HEK293T (cell line): ENCODE data around the gene P3H3.
"Not testable (repeated sequence)": the region's sequence is repeated elsewhere in the genome, so short reads cannot be mapped to it uniquely, and the experiment has no call there.

Experiments used
- CTCF ChIA-PET: fragments of 350-600 bp; formaldehyde crosslinking; extraction: SDS; loops from one replicate; lab custom pipeline; 2021; ENCODE audit warnings: antibody characterized with exemption, inconsistent platforms; lab: Yijun Ruan, JAX
- POLR2A ChIA-PET: fragments of 350-600 bp; formaldehyde crosslinking; extraction: SDS; loops from one replicate; lab custom pipeline; 2020; ENCODE audit warnings: antibody characterized with exemption, inconsistent platforms; lab: Yijun Ruan, JAX
- DNase-seq: peaks from one replicate; pipeline ENCODE4 v3.0.0; 2012; ENCODE audit warnings: mixed read lengths; ENCODE audit errors: extremely low spot score
- ARNT ChIP-seq: fragments of 450-650 bp; IDR thresholded peaks from 2 replicates; pipeline ENCODE4 v1.6.1; 2017; ENCODE audit warnings: mild to moderate bottlenecking
- BHLHE40 ChIP-seq: fragments of 450-650 bp; IDR thresholded peaks from 2 replicates; pipeline ENCODE4 v1.6.1; 2016; ENCODE audit warnings: mild to moderate bottlenecking, moderate library complexity, borderline replicate concordance
- CTBP1 ChIP-seq: fragments of 450-650 bp; IDR thresholded peaks from 2 replicates; pipeline ENCODE4 v1.6.1; 2016; ENCODE audit warnings: borderline replicate concordance
- ELF4 ChIP-seq: fragments of 450-650 bp; IDR thresholded peaks from 2 replicates; pipeline ENCODE4 v1.6.1; 2017; ENCODE audit warnings: antibody characterized with exemption
- FOXA1 ChIP-seq: fragments of 450-650 bp; IDR thresholded peaks from 2 replicates; pipeline ENCODE4 v1.6.1; 2016; ENCODE audit warnings: mild to moderate bottlenecking
- FOXK2 ChIP-seq: fragments of 450-650 bp; IDR thresholded peaks from 2 replicates; pipeline ENCODE4 v1.6.1; 2016; ENCODE audit warnings: mild to moderate bottlenecking
- FOXM1 ChIP-seq: fragments of 450-650 bp; IDR thresholded peaks from 2 replicates; pipeline ENCODE4 v1.6.1; 2017; ENCODE audit warnings: mild to moderate bottlenecking, borderline replicate concordance
- HDGF ChIP-seq: fragments of 450-650 bp; IDR thresholded peaks from 2 replicates; pipeline ENCODE4 v1.6.1; 2017; ENCODE audit warnings: antibody characterized with exemption, borderline replicate concordance
- L3MBTL2 ChIP-seq: fragments of 450-650 bp; conservative IDR thresholded peaks from 2 replicates; pipeline ENCODE4 v1.6.1; 2016; ENCODE audit warnings: mild to moderate bottlenecking
- LEF1 ChIP-seq: fragments of 450-650 bp; IDR thresholded peaks from 2 replicates; pipeline ENCODE4 v1.6.1; 2017; ENCODE audit warnings: mild to moderate bottlenecking, borderline replicate concordance
- NFRKB ChIP-seq: fragments of 450-650 bp; IDR thresholded peaks from 2 replicates; pipeline ENCODE4 v1.6.1; 2016; ENCODE audit warnings: mild to moderate bottlenecking, moderate library complexity
- SP1 ChIP-seq: fragments of 450-650 bp; IDR thresholded peaks from 2 replicates; pipeline ENCODE4 v1.6.1; 2017
- SUZ12 ChIP-seq: fragments of 450-650 bp; IDR thresholded peaks from 2 replicates; pipeline ENCODE4 v1.6.1; 2016; ENCODE audit warnings: mild to moderate bottlenecking
- TARDBP ChIP-seq: fragments of 450-650 bp; IDR thresholded peaks from 2 replicates; pipeline ENCODE4 v1.6.1; 2016
- ZNF384 ChIP-seq: fragments of 450-650 bp; IDR thresholded peaks from 2 replicates; pipeline ENCODE4 v1.6.1; 2016
- TF ChIP-seq, protein P1 (sequence below): fragments of 450-650 bp; IDR thresholded peaks from 2 replicates; pipeline ENCODE4 v1.6.1; 2016

The P3H3 gene

GRCh38 chr12:6883683-6884082, 55.5 kb downstream of the P3H3 start:
- POLR2A ChIA-PET: interaction anchor here (1.0 to 3.4 kb wide), 2 partner anchors 8 to 31 kb away, joined by 3 to 23 read pairs; no protein-coding TSS in a partner anchor
- no peak for TF ChIP-seq NFRKB
- TF ChIP-seq ZNF384: no peak
- TF ChIP-seq FOXM1: no peak
- TF ChIP-seq CTBP1: no peak
- TF ChIP-seq HDGF: no peak
- TF ChIP-seq, protein P1, sequence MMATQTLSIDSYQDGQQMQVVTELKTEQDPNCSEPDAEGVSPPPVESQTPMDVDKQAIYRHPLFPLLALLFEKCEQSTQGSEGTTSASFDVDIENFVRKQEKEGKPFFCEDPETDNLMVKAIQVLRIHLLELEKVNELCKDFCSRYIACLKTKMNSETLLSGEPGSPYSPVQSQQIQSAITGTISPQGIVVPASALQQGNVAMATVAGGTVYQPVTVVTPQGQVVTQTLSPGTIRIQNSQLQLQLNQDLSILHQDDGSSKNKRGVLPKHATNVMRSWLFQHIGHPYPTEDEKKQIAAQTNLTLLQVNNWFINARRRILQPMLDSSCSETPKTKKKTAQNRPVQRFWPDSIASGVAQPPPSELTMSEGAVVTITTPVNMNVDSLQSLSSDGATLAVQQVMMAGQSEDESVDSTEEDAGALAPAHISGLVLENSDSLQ: no peak
- TF ChIP-seq SP1: no peak
- no peak for TF ChIP-seq ARNT
- no peak for TF ChIP-seq BHLHE40
- TF ChIP-seq LEF1: no peak
- TF ChIP-seq L3MBTL2: no peak
- no peak for TF ChIP-seq ELF4
- TF ChIP-seq TARDBP: no peak
- TF ChIP-seq FOXA1: no peak
- TF ChIP-seq SUZ12: no peak
- TF ChIP-seq FOXK2: no peak
- no peak for DNase-seq
- CTCF ChIA-PET: no interaction called here

DNA sequence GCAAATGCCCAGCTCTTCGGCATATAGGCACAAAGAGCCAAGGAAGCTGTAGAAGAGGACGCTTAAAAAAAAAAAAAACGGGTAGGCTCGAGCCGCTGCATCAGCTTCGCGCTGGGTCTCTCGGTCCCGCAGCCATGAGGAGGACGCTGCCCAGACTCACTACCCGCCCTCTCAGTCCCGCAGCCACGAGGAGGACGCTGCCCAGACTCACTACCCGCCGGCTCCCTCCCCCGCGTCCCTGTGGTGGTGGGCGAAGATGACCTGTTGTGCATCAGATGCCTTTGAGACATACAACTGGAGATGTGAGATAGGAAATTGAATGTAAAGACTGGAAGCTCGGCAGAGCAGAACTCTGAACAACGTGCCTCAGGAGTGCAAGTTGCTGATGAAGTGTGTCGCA, 56.3 kb downstream of the P3H3 start:
- TF ChIP-seq ELF4 (no peak), LEF1 (no peak), FOXA1 (no peak), ARNT (no peak), TARDBP (no peak), FOXK2 (no peak), ZNF384 (no peak), SP1 (no peak), CTBP1 (no peak), SUZ12 (no peak), BHLHE40 (no peak), FOXM1 (no peak), L3MBTL2 (no peak)
- ChIA-PET CTCF (interaction anchor here (0.6 kb wide), 1 partner anchor 221 kb away, joined by 3 read pairs; no protein-coding TSS in a partner anchor), POLR2A (interaction anchor here (1.0 to 1.3 kb wide), 2 partner anchors 12 to 32 kb away, joined by 3 to 4 read pairs; partner anchors contain the start of gene SPSB2)
- no peak for DNase-seq

- POLR2A ChIA-PET: interaction anchor here (0.8 to 1.0 kb wide), 2 partner anchors 13 to 14 kb away, joined by 3 read pairs; partner anchors contain the start of gene SPSB2
- DNase-seq, CTCF ChIA-PET: not testable (repeated sequence)
Measured at GRCh38 chr12:6886206-6886999, 58.2 kb downstream of the P3H3 start.

DNA sequence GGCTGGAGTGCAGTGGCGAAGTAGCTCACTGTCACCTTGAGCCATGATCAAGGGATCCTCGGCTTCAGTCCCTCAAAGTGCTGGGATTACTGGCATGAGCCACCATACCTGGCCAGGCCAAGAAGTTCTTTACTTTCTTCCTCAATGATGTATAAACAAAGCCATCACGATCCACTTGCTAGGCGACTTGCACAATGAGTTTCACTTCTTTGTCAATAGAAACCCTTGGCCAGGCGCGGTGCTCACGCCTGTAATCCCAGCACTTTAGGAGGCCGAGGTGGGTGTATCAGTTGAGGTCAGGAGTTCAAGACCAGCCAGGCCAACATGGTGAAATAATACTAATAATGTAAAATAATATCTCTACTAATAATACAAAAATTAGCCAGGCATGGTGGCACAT, 59.3 kb downstream of the P3H3 start:
- TF ChIP-seq, protein P1: no peak
- TF ChIP-seq FOXK2 (no peak), LEF1 (no peak), FOXA1 (no peak), ELF4 (no peak), NFRKB (no peak), FOXM1 (no peak), BHLHE40 (no peak), HDGF (no peak), ARNT (no peak), ZNF384 (no peak)
- CTCF ChIA-PET: interaction anchor here (0.7 kb wide), 1 partner anchor 36 kb away, joined by 3 read pairs; no protein-coding TSS in a partner anchor
- POLR2A ChIA-PET: interaction anchor here (1.0 kb wide), 1 partner anchor 15 kb away, joined by 3 read pairs; no protein-coding TSS in a partner anchor

DNA sequence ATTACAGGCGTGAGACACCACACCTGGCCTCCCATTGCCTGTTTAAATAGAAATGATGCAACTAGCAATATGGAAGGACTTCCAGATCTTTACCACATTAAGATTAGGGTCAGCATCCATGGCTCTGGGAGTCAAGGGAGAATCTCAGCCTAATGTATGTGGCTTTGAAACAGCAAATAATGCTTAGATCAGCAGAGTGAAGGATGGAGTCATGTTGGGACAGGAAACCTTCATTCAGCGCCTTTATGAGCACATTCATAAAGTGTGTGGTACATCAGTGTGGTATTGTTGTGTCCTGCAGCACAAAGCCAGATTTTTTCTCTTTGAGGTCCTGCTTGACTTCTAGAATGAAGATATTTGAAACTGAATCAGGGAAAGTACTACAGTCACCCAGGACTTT, 60.2 kb downstream of the P3H3 start:
- no peak for DNase-seq
- CTCF ChIA-PET: no interaction called here
- POLR2A ChIA-PET: no interaction called here
- no peak for TF ChIP-seq L3MBTL2
- no peak for TF ChIP-seq HDGF
- no peak for TF ChIP-seq ELF4
- TF ChIP-seq ARNT: no peak
- TF ChIP-seq CTBP1: no peak
- TF ChIP-seq BHLHE40: no peak
- no peak for TF ChIP-seq FOXK2
- TF ChIP-seq FOXA1: no peak
- no peak for TF ChIP-seq SUZ12
- no peak for TF ChIP-seq NFRKB
- no peak for TF ChIP-seq SP1
- TF ChIP-seq, protein P1: no peak
- no peak for TF ChIP-seq TARDBP
- TF ChIP-seq LEF1: no peak
- no peak for TF ChIP-seq FOXM1

More for the DNA sequence above, 59.3 kb downstream of the P3H3 start:
- no peak for DNase-seq

- CTCF ChIA-PET: not testable (repeated sequence)
Measured at GRCh38 chr12:6888794-6889193, 60.6 kb downstream of the P3H3 start.

More at GRCh38 chr12:6888794-6889193, 60.6 kb downstream of the P3H3 start:
- DNase-seq: not testable (repeated sequence)
- POLR2A ChIA-PET: interaction anchor here (1.4 kb wide), 1 partner anchor 17 kb away, joined by 9 read pairs; the partner anchor contains the start of gene SPSB2
